Activated T-cell treated with anti-CD3 and anti-CD28 coated beads for 48 hours (primary cell): ENCODE results near the gene UBL7.

ENCODE experiments used
- DNase-seq: peaks from one replicate; pipeline ENCODE4 v3.0.0-alpha.2; 2020; ENCODE audit warnings: low read depth

The UBL7 gene

GRCh38 chr15:74406992-74407705 lies 53.8 kb downstream of the UBL7 start:
- DNase-seq = no peak

- no peak for DNase-seq
Observed at GRCh38 chr15:74406517-74406916, 54.4 kb downstream of the UBL7 start.

- DNase-seq = no peak
Observed at GRCh38 chr15:74405823-74406222, 55.1 kb downstream of the UBL7 start.

GRCh38 chr15:74403991-74404563 lies 56.9 kb downstream of the UBL7 start:
- no peak for DNase-seq

- no peak for DNase-seq
Observed at GRCh38 chr15:74403588-74403919, 57.4 kb downstream of the UBL7 start.

GRCh38 chr15:74402873-74403587 lies 57.9 kb downstream of the UBL7 start:
- DNase-seq = peak; percentile 84

GRCh38 chr15:74402337-74402841 lies 58.6 kb downstream of the UBL7 start:
- DNase-seq = no peak

GRCh38 chr15:74400915-74401757 lies 59.8 kb downstream of the UBL7 start:
- DNase-seq = peak; percentile 42

- DNase-seq = no peak
Observed at GRCh38 chr15:74400313-74400860, 60.6 kb downstream of the UBL7 start.

- DNase-seq = no peak
Observed at GRCh38 chr15:74399511-74400312, 61.2 kb downstream of the UBL7 start.

GRCh38 chr15:74399100-74399499 lies 61.9 kb downstream of the UBL7 start:
- no peak for DNase-seq

GRCh38 chr15:74398183-74398582 lies 62.8 kb downstream of the UBL7 start:
- no peak for DNase-seq

GRCh38 chr15:74397239-74398068 lies 63.5 kb downstream of the UBL7 start:
- no peak for DNase-seq

- no peak for DNase-seq
Observed at GRCh38 chr15:74396445-74397238, 64.3 kb downstream of the UBL7 start.

GRCh38 chr15:74396146-74396438 lies 64.9 kb downstream of the UBL7 start:
- DNase-seq = no peak
